Measurements from ENCODE around the gene LRIT3.
A peak's percentile ranks its signal among the peaks of the same experiment; 100 is the strongest.

LRIT3 gene, protein sequence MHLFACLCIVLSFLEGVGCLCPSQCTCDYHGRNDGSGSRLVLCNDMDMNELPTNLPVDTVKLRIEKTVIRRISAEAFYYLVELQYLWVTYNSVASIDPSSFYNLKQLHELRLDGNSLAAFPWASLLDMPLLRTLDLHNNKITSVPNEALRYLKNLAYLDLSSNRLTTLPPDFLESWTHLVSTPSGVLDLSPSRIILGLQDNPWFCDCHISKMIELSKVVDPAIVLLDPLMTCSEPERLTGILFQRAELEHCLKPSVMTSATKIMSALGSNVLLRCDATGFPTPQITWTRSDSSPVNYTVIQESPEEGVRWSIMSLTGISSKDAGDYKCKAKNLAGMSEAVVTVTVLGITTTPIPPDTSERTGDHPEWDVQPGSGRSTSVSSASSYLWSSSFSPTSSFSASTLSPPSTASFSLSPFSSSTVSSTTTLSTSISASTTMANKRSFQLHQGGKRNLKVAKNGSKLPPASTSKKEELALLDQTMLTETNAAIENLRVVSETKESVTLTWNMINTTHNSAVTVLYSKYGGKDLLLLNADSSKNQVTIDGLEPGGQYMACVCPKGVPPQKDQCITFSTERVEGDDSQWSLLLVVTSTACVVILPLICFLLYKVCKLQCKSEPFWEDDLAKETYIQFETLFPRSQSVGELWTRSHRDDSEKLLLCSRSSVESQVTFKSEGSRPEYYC

DNA sequence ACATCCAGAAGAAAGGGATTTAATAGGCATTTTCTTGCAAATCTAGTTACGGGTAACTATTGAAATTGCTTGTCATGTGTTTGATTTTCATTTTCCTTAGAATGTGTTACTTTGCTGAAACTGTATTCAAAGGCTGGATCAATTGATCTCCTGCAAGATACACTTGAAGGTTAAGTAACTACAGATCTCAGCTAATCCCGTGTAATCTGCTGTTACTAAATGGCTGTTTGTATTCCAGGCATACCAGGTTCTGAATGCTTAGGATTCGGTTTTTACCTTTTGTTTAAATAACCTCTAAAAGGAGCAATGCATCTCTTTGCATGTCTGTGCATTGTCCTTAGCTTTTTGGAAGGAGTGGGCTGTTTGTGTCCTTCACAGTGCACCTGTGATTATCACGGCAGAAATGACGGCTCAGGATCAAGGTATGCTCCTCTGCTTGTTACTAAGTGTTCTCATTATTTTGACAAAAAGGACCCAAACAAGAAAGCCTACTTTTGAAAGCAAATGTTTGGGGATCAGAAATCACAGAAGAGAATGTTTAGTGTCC lies at the start of gene LRIT3:
LRIT3 (plus strand) TSS at position 212 of the 547 bp plus-strand sequence; CDS start at position 307, 95 bp downstream.
- DNase-seq (ENCODE audit: low read depth, low spot score), result no peak
- CTCF ChIA-PET, result interaction anchor here (1.0 to 1.6 kb wide), 2 partner anchors 22 to 130 kb away, joined by 3 to 4 read pairs; no protein-coding TSS in a partner anchor
- no peak for TF ChIP-seq CTCF (IDR thresholded peaks at IDR 0.05; ENCODE audit: insufficient read depth, low read length, missing control alignments)
- POLR2A ChIA-PET, result no interaction called here
- H3K4me3 ChIP-seq (ENCODE audit: low read depth, low read length), result no peak within 1 kb of the TSS

GRCh38 chr4:109798866-109799265 lies 49.0 kb upstream of the LRIT3 start:
- ChIA-PET POLR2A (interaction anchor here (0.6 kb wide), 1 partner anchor 366 kb away, joined by 3 read pairs; the partner anchor contains the start of gene SEC24B), CTCF (no interaction called here)
- H3K4me3 ChIP-seq (ENCODE audit: low read depth, low read length), result no peak overlapping the region
- no peak for DNase-seq (ENCODE audit: low read depth, low spot score)
- no peak for TF ChIP-seq CTCF (IDR thresholded peaks at IDR 0.05; ENCODE audit: insufficient read depth, low read length, missing control alignments)

DNA sequence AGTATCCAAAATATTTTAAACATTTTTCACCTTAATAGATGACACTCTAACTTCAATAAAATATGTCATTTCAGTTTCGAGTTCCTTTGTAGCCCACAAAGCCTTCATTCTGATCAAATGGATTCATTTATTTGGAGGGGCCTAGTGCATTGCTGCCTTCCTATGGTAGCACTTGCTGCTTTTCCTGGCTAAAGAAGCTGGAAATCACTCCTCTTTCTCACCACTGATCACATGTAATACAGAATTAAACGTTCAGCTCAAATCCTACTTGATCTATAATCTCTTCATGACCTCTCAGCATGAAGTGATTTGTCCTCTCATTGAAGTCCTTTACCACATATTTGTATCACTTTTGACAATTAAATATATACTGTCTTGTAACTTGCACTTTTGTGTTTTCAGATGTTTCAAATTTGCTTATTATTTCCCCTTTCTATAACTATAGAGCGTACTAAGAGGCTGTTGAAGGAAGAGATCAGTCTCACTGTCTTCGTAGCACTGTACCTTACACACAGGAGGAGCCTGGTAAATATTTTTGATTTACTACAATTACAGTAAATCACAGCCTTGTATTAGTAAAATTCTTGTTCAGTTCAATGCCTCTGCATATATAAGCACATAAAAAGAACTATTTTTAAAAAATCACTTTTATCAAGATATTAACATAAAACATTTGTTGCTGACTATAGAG lies 46.7 kb upstream of the LRIT3 start:
- POLR2A ChIA-PET, result no interaction called here
- H3K4me3 ChIP-seq (ENCODE audit: low read depth, low read length), result no peak overlapping the region
- no peak for DNase-seq (ENCODE audit: low read depth, low spot score)
- no peak for TF ChIP-seq CTCF (IDR thresholded peaks at IDR 0.05; ENCODE audit: insufficient read depth, low read length, missing control alignments)
- CTCF ChIA-PET, result interaction anchor here (0.7 to 4.9 kb wide), 3 partner anchors 368 to 381 kb away, joined by 3 to 35 read pairs (median 4); partner anchors contain the start of gene SEC24B

DNA sequence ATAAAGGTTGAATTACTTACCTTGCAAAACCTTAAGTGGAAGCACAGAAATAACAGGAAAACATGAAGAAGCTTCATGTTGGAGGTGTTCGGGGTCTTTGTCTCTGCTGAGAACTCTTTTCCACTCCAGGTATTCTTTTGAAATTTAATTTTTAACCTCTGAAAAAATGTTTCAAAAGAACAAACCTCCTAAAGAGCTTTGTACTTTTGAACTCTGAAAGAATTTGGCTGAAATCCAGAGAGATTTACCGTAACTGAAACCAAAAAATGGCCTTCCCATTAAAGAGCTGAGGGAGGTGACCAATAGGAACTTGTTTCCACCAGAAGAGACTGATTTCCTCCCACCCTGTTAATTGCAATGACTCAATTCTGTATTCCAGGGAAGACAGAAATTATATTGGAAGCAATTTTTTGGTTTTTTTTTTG lies 46.0 kb upstream of the LRIT3 start, which contains the start of gene CFI:
CFI (minus strand) TSS at position 105 of the 425 bp plus-strand sequence; CDS start at position 77, 28 bp downstream.
- CTCF ChIA-PET, result interaction anchor here (0.7 to 4.9 kb wide), 6 partner anchors 11 to 486 kb away, joined by 3 to 35 read pairs (median 4); partner anchors contain the start of gene SEC24B
- H3K4me3 ChIP-seq (ENCODE audit: low read depth, low read length), result no peak within 1 kb of the TSS; the same call in 1 of the 2 replicates
- no peak for TF ChIP-seq CTCF (IDR thresholded peaks at IDR 0.05; ENCODE audit: insufficient read depth, low read length, missing control alignments)
- POLR2A ChIA-PET, result no interaction called here
- no peak for DNase-seq (ENCODE audit: low read depth, low spot score)

- H3K4me3 ChIP-seq (ENCODE audit: low read depth, low read length), result no peak overlapping the region
- POLR2A ChIA-PET, result interaction anchor here (0.6 kb wide), 1 partner anchor 244 kb away, joined by 5 read pairs; no protein-coding TSS in a partner anchor
- CTCF ChIA-PET, result interaction anchor here (0.7 to 4.9 kb wide), 8 partner anchors 8 to 381 kb away, joined by 3 to 35 read pairs (median 4); partner anchors contain the start of gene CASP6
- TF ChIP-seq CTCF (IDR thresholded peaks at IDR 0.05; ENCODE audit: insufficient read depth, low read length, missing control alignments), result peak; percentile 28
- no peak for DNase-seq (ENCODE audit: low read depth, low spot score)
Measured at GRCh38 chr4:109803924-109804571, 43.9 kb upstream of the LRIT3 start.
